Ovary (tissue), 9 donors: Measurements from ENCODE around the gene IFIT1. TPM values are rescaled to one million over a fixed set of nuclear protein-coding genes. Genes with fewer than 3 reads are reported as not detected.

Experiments
- DNase-seq, 5 donors: peaks; one replicate each; pipeline ENCODE4 v3.0.0-alpha.2; 2019 to 2020
- H3K27ac ChIP-seq, 2 donors: fragments of 200-600 bp; one replicate each; pipeline versions ENCODE4 v1.5.1 to v1.8.0; 2019 to 2022
- H3K27me3 ChIP-seq: fragments of 200-600 bp; one replicate; pipeline ENCODE4 v1.8.0; 2022
- H3K36me3 ChIP-seq: fragments of 200-600 bp; sonication (generic); one replicate; pipeline ENCODE4 v1.5.1; 2019
- H3K4me1 ChIP-seq: one replicate; pipeline ENCODE4 v1.8.1; 2013; ENCODE audit warnings: mild to moderate bottlenecking, moderate library complexity; ENCODE audit not compliant: insufficient read depth
- H3K4me3 ChIP-seq: fragments of 200-600 bp; sonication (generic); one replicate; pipeline ENCODE4 v1.5.1; 2017
- H3K9me3 ChIP-seq, 2 donors: fragments of 200-600 bp in 1 of 2; sonication (generic) in 1 of 2; one replicate each; pipeline versions ENCODE4 v1.5.1 to v1.8.1; 2013 to 2019; ENCODE audit warnings: mild to moderate bottlenecking in 1 of 2, moderate library complexity in 1 of 2
- EP300 ChIP-seq: sonication (generic); formaldehyde crosslinking; IDR thresholded peaks from one replicate; pipeline ENCODE4 v1.6.1; 2017; ENCODE audit warnings: antibody characterized with exemption
- POLR2A ChIP-seq: fragments of 450-650 bp; IDR thresholded peaks from one replicate; pipeline ENCODE4 v1.6.1; 2017; ENCODE audit warnings: antibody characterized with exemption, mild to moderate bottlenecking, moderate library complexity
- WGBS, 3 donors: extraction: QIAGEN DNeasy Blood & Tissue Kit in 1 of 3; methylation state at CpG; one replicate each; pipeline versions ENCODE4 v1.1.5 to v1.1.7; 2013 to 2017; 5-methylcytosine and 5-hydroxymethylcytosine counted together
- intact Hi-C, 4 donors: fragments of 100-400 bp; cut with DNase I; formaldehyde crosslinking; loops; one replicate each; pipeline versions ENCODE4 v1.11.0 to v1.15.1; 2022 to 2023
- polyA plus RNA-seq, 2 donors: library from polyadenylated mRNA; stranded (reverse); fragments of 200-250 nt in 1 of 2; fragments of 350-450 nt in 1 of 2; fragmentation: Illumina TruSeq in 1 of 2; extraction: RNeasy Lipid Tissue Mini Kit (QIAGEN cat#74804) in 1 of 2; gene quantifications; one replicate each; pipeline ENCODE4 v1.2.3, GENCODE V29; 2013 to 2014
- total RNA-seq, 7 donors: library from RNA; depleted of rRNA in 2 of 7; stranded (reverse); fragments of >200 nt in 2 of 7; fragmentation: NEBNext Ultra II Directional in 3 of 7; extraction: Animal tissue kit (Norgen Biotek cat#: 25700) in 3 of 7; gene quantifications; one replicate each; pipeline versions ENCODE4 v1.1.0 to v1.2.4, GENCODE V29; 2016 to 2023
- TF ChIP-seq, protein P1 (sequence below), 3 donors: fragments of 450-650 bp in 2 of 3; fragments of 200-600 bp in 1 of 3; IDR thresholded peaks; one replicate each; pipeline versions ENCODE4 v1.5.1 to v1.8.0; 2016 to 2022; ENCODE audit warnings: antibody characterized with exemption in 3 of 3, mild to moderate bottlenecking in 1 of 3
- donor health status: DM: no; HTN: no; CAD: no; lungs with moderate emphysema.
- donor health status: DM: no; HTN: no; CAD: no.
- donor health status: Bipolar disorder and iron deficiency.
- donor health status: DM: yes; HTN: yes; CAD: no.
- donor health status: DM: no; HTN: no; CAD: no.
- donor health status: DM: yes; HTN: yes; CAD: no.

IFIT1 gene
- total and polyA plus RNA-seq, 9 donors: 6.4 to 56.2 (median 12.3) TPM

- no peak for DNase-seq
- Histone ChIP-seq H3K4me3 (no peak overlapping the region), H3K4me1 (no peaks in the 10 kb centered on the region), H3K27ac (no peak overlapping the region), H3K27me3 (no peaks in the 10 kb centered on the region), H3K36me3 (no peaks in the 10 kb centered on the region), H3K9me3 (no peaks in the 10 kb centered on the region)
- intact Hi-C loops: no loop called here
- TF ChIP-seq EP300 (no peak), POLR2A (no peak)
- TF ChIP-seq, protein P1, sequence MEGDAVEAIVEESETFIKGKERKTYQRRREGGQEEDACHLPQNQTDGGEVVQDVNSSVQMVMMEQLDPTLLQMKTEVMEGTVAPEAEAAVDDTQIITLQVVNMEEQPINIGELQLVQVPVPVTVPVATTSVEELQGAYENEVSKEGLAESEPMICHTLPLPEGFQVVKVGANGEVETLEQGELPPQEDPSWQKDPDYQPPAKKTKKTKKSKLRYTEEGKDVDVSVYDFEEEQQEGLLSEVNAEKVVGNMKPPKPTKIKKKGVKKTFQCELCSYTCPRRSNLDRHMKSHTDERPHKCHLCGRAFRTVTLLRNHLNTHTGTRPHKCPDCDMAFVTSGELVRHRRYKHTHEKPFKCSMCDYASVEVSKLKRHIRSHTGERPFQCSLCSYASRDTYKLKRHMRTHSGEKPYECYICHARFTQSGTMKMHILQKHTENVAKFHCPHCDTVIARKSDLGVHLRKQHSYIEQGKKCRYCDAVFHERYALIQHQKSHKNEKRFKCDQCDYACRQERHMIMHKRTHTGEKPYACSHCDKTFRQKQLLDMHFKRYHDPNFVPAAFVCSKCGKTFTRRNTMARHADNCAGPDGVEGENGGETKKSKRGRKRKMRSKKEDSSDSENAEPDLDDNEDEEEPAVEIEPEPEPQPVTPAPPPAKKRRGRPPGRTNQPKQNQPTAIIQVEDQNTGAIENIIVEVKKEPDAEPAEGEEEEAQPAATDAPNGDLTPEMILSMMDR (IDR thresholded peaks at IDR 0.05): no peak
- WGBS, 3 donors: 87 to 90% (median 89%) methylated on average over 6 of the region's 6 CpGs
Observed at GRCh38 chr10:89363729-89364442, 28.5 kb upstream of the IFIT1 start.

DNA sequence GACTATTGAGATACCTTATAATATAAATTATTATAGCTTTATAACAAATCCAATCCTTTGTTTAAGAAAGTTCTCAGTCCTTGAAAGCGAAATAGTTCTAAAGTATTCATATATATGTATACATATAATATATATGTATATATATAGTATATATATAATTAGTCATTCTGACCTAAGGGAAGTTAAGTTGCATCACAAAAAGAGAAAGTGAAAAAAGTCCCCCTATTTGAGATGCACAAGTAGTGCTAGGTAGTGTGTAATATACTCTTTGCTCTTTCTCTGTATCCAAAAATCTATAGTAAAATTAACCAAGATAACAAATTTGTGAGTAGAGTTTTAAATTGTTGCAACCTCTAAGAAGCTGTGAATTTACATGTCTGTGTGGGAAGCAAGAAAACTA, 27.9 kb upstream of the IFIT1 start:
- no peak for TF ChIP-seq POLR2A
- TF ChIP-seq, protein P1 (IDR thresholded peaks at IDR 0.05): no peak
- TF ChIP-seq EP300: no peak
- intact Hi-C loops: no loop called here
- 95 to 98% (median 97%) methylated on average over 1 of the region's 1 CpG for WGBS, 3 donors
- no peaks in the 10 kb centered on the region for H3K27me3 ChIP-seq
- DNase-seq: no peak
- H3K27ac ChIP-seq: no peak overlapping the region
- no peaks in the 10 kb centered on the region for H3K36me3 ChIP-seq
- H3K4me1 ChIP-seq: peaks cover 4% of the 10 kb centered on the region
- no peak overlapping the region for H3K4me3 ChIP-seq
- H3K9me3 ChIP-seq: no peaks in the 10 kb centered on the region

GRCh38 chr10:89367529-89367928, 24.9 kb upstream of the IFIT1 start:
- TF ChIP-seq, protein P1 (IDR thresholded peaks at IDR 0.05): no peak
- no peak for TF ChIP-seq POLR2A
- no peak for TF ChIP-seq EP300
- no peak for DNase-seq
- Histone ChIP-seq H3K4me1 (peaks cover 4% of the 10 kb centered on the region), H3K27ac (no peak overlapping the region), H3K9me3 (no peaks in the 10 kb centered on the region), H3K36me3 (no peaks in the 10 kb centered on the region), H3K4me3 (no peak overlapping the region), H3K27me3 (no peaks in the 10 kb centered on the region)
- intact Hi-C loops: no loop called here
- 70% methylated on average over 4 of the region's 4 CpGs for WGBS, 3 donors

DNA sequence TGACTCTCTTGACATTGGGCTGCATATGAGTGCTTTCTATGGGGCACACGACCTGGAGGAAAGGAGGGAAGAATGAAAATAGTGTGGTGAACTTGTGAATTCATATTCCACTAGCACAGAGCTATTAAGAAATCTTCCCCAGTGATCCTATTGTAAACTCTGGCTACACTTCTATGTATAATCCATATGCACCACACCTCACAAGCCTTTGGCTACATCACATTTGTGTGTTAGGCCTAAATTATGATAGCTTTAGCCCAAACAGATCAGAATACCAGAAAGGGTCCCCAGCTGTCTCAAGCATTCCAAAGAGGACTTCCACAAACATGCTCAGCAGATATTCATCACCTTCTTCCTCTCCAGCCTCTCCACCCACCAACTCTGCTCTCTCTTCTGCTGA, 24.3 kb upstream of the IFIT1 start:
- no peak for DNase-seq
- Histone ChIP-seq H3K36me3 (no peaks in the 10 kb centered on the region), H3K4me3 (no peak overlapping the region), H3K4me1 (peaks cover 5% of the 10 kb centered on the region), H3K9me3 (no peaks in the 10 kb centered on the region), H3K27ac (no peak overlapping the region), H3K27me3 (no peaks in the 10 kb centered on the region)
- 56 to 89% (median 74%) methylated on average over 1 of the region's 1 CpG for WGBS, 3 donors
- TF ChIP-seq EP300 (no peak), POLR2A (no peak)
- TF ChIP-seq, protein P1 (IDR thresholded peaks at IDR 0.05): no peak
- intact Hi-C loops: loop anchor here in 1 of 4 donors (2.0 kb wide), 1 partner anchor 105 kb away; no protein-coding TSS in a partner anchor
